Right kidney (tissue), 9 donors: ENCODE measurements around the gene NUDT15.
A peak's percentile ranks its signal among the peaks of the same experiment; 100 is the strongest.

Experiments used
- DNase-seq: peaks from one replicate; pipeline ENCODE4 v3.0.0-alpha.2; 2016
- long read RNA-seq, 8 donors: transcript quantifications; one replicate each; lab custom pipeline, GENCODE V29; 2026

Gene NUDT15
- long read RNA-seq, donor 1, transcript NUDT15-201 (3 exons, 2,098 nt), result major isoform, 17 of 24 reads
- long read RNA-seq, donor 1, partial matches to known transcripts, result 7 of 24 reads
- long read RNA-seq, donor 1, other reads (novel, unspliced or antisense), result 0 of 24 reads
- long read RNA-seq, donor 2, transcript NUDT15-201 (3 exons, 2,098 nt), result major isoform, 6 of 19 reads
- long read RNA-seq, donor 2, partial matches to known transcripts, result 13 of 19 reads
- long read RNA-seq, donor 2, other reads (novel, unspliced or antisense), result 0 of 19 reads
- long read RNA-seq, donor 3, transcript NUDT15-201 (3 exons, 2,098 nt), result major isoform, 8 of 8 reads
- long read RNA-seq, donor 3, partial matches to known transcripts, result 0 of 8 reads
- long read RNA-seq, donor 3, other reads (novel, unspliced or antisense), result 0 of 8 reads
- long read RNA-seq, donor 4, transcript NUDT15-201 (3 exons, 2,098 nt), result major isoform, 7 of 12 reads
- long read RNA-seq, donor 4, partial matches to known transcripts, result 5 of 12 reads
- long read RNA-seq, donor 4, other reads (novel, unspliced or antisense), result 0 of 12 reads
- long read RNA-seq, donor 5, transcript NUDT15-201 (3 exons, 2,098 nt), result major isoform, 16 of 16 reads
- long read RNA-seq, donor 5, partial matches to known transcripts, result 0 of 16 reads
- long read RNA-seq, donor 5, other reads (novel, unspliced or antisense), result 0 of 16 reads
- long read RNA-seq, donor 6, transcript NUDT15-201 (3 exons, 2,098 nt), result major isoform, 13 of 19 reads
- long read RNA-seq, donor 6, partial matches to known transcripts, result 6 of 19 reads
- long read RNA-seq, donor 6, other reads (novel, unspliced or antisense), result 0 of 19 reads
- long read RNA-seq, donor 7, transcript NUDT15-201 (3 exons, 2,098 nt), result major isoform, 23 of 33 reads
- long read RNA-seq, donor 7, partial matches to known transcripts, result 10 of 33 reads
- long read RNA-seq, donor 7, other reads (novel, unspliced or antisense), result 0 of 33 reads
- long read RNA-seq, donor 8, transcript NUDT15-201 (3 exons, 2,098 nt), result major isoform, 13 of 13 reads
- long read RNA-seq, donor 8, partial matches to known transcripts, result 0 of 13 reads
- long read RNA-seq, donor 8, other reads (novel, unspliced or antisense), result 0 of 13 reads

DNA sequence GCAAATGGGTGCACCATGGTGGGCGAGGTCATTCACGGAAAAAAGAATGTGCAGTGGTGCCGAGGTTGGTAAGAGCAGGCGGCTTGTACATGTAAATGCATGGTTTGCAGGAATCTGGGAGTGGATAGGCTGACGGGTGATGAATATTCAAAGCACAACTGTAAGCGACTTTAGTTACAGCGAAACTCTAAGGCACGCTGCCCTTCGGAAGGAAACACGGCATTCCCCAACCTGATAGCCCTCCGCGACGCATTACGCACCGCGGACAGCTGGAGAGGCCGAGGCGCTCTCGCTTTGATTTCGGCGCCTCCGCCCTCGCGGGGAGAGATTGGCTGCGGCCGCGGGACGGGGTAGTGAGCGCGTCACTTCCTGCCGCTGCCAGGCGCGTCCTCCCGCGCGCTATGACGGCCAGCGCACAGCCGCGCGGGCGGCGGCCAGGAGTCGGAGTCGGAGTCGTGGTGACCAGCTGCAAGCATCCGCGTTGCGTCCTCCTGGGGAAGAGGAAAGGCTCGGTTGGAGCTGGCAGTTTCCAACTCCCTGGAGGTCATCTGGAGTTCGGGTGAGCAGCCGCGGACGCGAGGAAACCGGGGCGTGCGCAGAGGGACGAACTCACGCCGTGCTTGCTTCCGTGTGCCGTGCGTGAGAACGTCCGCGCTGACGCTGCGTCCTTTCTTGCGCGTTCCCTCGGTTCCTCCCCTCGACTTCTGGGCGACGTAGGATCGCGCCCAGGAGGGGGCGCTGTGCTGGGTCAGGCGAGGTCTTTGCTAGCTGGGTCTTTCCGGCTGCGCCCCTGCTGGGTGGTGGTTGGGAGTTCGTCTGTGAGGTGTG lies at the start of gene NUDT15:
NUDT15 (plus strand) TSS at position 381 of the 828 bp plus-strand sequence; CDS start at position 402, 21 bp downstream.
- DNase-seq, result peak; percentile 100

DNA sequence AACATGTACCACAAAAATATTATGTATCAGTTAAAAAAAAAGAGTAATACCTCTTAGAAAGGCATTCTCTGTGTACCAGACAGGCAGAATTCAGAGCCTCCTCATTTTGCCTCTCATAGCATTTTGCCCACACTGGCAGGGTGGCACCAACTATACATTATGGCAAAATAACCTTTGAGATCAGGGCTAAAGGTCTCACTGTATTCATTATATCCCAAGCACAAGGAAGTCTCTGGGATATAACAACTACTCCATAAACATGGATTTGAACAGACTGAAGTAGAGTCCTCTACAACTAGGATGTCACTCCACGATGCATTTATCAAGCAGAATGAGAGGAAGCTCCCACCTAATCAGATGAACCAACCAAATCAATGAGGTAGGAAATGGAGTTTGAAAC lies 47.1 kb upstream of the NUDT15 start:
- no peak for DNase-seq

DNA sequence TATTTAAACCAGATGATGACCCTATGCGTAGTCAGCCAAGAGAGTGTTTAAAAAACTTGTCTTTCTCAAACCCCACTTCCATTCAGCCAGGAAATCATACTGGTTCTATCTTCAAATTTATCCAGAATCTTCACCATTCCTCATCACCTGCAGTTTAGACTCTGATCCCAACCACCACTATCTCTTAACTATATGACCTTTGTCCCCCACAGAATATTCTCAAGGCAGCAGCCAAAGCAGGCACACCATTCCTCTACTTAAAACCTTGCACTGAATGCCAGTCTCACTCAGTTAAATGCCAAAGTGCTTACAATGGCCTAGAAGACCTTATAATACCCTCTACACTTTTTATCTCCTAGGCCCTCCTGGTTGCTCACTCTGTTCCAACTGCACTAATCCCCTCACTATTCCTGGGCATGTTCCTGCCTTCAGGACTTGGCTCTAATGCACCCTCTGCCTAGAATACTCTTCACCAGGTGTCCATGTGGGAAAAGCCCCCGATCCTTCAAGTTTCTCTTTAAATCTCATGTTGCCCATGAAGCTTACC lies 46.5 kb upstream of the NUDT15 start:
- DNase-seq, result no peak

DNA sequence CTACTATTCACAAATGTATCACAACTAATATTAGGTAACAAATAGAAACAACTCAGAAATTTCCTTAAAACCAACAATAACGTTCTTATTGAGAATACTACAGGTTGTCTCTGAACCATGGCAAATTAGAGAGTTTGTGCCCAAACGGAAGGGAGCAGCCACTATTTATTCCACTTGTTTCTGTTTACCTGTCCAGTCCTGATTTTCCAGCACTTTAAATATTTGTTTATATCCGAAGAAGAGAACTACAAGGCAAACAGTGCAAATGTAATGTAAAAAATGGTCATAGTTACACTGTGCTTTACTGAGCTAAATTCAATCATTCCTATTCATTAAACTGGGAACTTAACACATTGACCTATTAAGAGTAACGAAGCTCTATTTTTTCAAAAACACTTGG lies 45.7 kb upstream of the NUDT15 start:
- no peak for DNase-seq

DNA sequence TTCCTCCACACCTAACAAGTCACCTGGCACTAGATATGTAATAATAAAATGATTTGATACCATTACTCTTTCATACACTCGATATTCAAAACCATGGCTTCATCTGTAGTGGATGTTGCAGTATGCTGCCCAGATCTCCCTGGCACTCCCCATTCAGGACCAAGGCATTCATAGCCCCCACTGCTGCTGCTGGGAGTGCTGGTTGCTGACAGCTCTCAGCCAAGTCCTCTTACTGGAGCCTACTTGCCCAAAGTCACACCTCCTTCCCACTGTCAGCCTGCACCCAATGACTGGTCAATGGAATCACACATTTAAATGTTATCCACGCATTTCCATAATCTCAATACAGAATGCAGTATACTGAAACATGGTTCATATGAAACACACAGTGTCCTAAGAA lies 40.1 kb upstream of the NUDT15 start:
- DNase-seq, result no peak

DNA sequence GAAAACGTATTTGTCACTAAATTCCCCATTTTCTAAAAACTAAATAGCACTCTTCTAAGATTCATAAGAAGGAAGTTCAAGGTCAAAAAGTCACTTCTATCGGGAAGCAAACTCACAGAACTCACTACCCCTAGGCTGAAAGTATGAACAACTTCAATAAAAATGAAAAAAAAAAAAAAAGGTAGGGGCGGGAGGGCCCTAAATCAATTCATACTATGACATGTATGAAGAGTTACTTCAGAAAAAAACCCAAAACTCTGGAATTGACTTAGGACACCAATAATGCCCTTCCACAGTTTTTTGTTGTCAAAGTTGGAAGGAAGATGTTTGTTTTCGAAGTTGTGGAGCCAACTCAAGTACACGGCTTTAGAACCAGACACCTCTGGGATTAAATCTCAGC lies 37.6 kb upstream of the NUDT15 start:
- no peak for DNase-seq

DNA sequence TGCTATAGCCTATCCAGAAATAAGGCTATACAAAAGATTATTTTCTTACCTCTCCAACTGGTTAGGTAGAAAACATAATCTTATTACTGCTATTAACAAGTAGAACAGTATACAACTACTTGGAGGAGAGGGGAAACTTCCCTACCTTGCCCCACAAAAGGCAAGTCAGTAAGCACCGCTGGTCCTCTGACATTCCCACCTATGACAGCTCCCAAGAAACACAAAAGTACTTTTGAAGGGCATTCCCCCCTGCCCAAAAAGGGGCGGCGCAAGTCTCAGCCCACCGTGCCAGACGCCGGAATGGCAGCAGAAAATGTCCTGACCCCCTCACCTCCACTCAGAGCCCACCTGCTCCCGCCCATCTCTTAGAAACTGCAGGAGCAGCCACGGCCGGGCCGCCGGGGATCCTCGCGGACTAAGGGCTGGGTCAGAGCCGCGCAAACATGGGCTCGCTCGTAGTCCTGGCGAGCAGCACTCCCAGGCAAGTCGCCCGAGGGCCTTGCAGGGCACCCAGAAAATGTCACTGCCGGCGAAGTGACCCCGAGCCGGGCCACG lies 36.9 kb upstream of the NUDT15 start:
- peak; percentile 84 for DNase-seq

DNA sequence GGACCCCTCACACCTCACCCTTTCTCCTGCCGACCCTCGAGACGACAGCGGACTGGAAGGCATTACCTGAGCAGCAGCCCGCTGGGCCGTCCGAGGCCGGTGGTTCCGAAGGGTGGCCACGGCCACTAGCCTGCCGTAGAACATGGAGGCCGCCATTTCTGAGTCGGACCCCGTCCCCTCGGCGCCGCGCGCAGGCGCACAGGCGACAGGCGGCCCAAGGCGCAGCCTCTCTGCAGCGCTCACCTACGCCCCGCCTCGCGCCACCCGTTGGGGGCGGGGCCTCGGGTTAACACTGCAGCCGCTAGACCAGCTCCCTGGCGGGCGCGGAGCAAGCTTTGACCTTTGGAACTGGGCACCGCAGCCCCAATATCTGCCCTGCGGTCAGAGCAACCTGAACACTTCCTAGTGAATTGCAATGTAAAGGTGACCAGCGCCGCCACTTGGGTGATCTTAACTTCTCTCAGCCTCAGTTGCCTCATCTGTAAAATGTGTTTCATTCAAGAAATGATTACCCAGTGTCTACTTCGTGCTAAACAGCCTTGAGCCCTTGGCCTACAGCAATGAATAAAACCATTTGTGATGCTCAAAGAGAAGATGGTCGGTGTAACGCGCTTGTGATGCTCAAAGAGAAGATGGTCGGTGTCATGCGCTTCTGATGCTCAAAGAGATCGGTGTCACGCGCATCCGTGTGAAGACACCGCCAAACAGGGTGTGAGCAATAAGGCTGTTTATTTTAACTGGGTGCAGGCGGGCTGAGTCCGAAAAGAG lies 36.2 kb upstream of the NUDT15 start, which contains the start of gene SUCLA2:
SUCLA2 (minus strand) TSS at position 160 of the 768 bp plus-strand sequence; CDS start at position 156, 4 bp downstream.
- peak; percentile 84 for DNase-seq

DNA sequence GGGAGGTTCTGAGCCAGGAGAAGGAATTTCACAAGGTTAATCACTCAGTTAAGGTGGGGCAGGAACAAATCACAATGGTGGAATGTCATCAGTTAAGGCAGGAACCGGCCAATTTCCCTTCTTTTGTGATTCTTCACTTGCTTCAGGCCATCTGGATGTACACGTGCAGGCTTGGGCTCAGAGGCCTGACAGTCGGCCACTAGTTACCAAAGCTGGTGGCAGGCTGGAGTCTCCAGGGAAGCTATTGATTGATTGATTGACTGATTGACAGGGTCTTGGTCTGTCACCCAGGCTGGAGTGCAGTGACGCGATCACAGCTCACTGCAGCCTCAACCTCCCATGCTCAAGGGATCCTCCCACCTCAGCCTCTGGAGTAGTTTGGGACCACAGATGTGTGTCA lies 35.5 kb upstream of the NUDT15 start:
- peak; percentile 3 for DNase-seq

DNA sequence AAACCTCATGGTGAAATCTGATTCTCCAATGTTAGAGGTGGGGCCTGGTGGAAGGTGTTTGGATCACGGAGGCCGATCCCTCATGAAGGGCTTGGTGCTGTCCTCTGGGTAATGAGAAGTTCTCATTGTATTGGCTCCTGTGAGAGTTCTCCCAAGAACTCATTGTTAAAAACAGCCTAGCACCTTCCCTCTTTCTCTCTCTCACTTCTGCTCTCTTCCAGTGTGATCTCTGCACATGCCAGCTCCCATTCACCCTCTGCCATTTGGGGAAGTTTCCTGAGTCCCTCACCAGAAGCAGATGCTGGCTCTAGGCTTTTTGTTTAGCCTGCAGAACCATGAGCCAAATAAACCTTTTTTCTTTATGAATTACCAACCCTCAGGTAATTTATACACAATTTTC lies 33.3 kb upstream of the NUDT15 start:
- no peak for DNase-seq

DNA sequence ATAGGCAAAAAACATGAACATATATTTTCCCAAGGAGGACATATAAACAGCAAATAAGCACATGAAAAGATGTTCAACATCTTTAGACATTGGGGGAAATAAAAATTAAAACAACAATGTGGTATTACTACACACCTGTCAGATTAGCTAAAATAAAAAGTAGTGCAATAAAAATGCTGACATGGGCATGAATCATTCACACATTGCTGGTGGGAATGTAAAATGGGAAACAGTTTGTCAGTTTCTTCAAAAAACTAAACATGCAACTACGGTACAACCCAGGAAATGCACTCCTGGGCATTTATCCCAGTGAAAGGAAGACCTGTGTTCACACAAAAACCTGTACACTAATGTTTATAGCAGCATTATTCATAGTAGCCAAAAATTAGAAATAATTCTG lies 31.1 kb upstream of the NUDT15 start:
- DNase-seq, result no peak

DNA sequence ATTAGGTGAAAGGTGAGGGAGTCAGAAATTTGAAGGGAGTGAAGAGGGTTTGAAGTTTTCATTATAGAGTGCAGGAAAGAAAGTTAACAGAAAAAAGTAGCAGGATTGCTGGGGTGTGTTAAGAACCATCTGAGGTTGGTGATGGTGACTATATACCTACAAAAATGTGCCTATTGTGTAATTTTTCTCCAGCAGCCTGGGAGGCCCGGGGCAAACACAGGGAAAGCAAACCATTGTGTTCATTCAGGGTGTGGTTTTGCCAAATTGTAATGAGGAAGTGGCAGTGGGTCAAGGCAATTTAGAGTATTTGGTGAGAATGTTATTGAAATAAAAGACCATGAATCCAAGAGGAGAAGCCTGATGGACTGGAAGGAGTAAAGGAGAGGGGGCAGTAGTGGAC lies 28.2 kb upstream of the NUDT15 start:
- DNase-seq, result no peak

DNA sequence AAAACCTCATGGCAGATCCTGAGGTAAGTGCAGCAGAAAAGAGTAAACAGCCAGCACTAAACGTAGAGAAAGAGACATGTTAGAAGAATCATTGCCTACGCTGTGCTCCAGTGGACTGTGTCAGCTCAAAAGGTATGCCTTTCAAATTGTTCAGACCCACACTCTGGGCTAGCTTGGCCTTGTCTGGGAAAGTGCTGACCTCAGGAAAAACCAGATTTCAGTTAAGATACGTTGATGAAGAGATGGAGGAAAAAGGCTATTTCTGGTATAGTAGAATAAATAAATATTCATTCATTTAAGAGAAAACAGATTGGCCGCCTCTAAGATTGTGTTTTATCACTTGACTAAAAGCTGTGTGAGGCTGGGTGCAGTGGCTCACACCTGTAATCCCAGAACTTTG lies 26.8 kb upstream of the NUDT15 start:
- no peak for DNase-seq

DNA sequence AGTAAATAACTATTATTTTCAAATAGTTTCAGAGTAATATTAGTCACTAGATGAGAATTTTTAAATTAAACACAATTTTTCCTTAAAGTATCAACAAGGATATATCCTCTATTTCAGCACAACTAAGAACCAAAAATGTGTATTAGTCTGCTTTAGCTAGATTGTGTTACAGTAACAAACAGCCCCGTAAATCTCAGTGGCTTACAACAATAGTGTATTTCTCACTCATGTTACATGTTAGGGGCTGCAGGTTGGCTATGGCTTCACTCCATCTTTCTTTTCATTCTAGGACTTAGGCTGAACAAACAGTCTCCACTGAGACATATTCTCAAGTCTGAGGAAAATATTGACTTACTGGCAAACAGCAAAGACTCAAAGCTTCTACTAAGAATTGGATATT lies 24.9 kb upstream of the NUDT15 start:
- DNase-seq, result no peak

DNA sequence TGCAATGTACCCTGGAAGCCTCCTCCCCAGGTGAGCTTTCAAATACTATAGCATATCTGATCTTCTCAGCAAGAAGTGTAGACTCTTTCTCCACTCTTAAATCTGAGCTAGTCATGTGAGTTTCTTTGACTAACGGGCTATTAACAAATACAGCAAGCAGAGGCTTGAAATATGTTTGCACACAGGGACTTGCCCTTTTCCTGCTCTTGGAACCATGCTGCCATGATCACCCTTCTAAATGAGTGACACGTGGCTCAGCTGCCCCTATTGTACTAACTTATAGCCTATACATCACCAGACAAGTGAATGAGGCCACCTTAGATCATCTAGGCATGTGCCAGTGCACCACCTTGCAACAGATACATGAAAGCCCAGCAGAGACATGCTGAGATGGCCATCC lies 23.2 kb upstream of the NUDT15 start:
- DNase-seq, result no peak

DNA sequence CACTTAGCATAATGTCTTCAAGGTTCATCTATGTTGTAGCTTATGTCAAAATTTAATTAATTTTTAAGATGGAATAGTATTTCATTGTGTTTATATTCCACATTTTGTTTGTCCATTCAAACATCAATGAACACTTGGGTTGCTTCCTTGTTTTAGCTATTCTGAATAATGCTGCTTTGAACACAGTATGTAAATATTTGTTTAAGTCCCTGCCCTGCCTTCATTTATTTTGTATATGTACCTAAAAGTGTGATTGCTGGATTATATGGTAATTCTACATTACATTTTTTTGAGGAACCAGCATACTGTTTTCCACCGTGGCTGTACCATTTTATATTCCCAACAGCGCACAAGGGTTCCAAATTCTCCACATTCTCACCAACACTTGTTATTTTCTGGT lies 18.9 kb upstream of the NUDT15 start:
- DNase-seq, result no peak

DNA sequence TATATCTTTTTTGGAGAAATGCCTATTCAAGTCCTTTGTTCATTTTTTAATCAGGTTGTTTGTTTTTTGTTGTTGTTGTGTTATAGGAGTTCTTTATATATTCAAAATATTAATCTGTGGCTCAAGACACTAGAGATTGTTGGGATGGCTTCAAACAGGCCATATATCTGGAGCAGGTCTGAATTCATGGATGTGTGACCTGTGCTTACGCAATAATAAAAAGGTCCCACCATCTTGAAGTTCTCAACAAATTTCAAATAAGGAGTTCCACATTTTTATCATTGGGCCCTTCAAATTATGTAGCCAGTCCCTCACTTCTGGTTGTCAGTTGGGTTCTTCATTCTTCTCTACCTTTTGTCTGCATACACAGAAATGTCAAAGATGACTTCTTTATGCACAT lies 17.7 kb upstream of the NUDT15 start:
- no peak for DNase-seq

DNA sequence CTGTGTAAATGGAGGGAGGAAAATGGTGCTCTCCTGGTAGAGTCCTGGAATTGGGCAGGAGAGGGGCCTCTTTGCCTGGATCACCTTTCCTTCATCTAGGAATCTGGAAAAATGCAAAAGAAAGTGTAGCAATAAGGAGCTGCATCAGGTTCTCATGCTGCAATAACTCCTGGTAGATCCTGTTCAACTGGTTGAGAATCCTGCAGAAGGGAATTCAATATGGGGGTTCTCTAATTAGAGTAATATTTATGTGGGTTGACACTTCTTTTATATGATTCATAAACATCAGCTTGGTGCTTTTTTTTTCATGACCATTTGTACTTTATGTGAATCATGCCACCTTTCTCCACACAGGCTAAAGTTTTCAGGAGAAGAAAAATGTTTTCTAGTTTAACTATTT lies 9.5 kb upstream of the NUDT15 start:
- DNase-seq, result no peak

DNA sequence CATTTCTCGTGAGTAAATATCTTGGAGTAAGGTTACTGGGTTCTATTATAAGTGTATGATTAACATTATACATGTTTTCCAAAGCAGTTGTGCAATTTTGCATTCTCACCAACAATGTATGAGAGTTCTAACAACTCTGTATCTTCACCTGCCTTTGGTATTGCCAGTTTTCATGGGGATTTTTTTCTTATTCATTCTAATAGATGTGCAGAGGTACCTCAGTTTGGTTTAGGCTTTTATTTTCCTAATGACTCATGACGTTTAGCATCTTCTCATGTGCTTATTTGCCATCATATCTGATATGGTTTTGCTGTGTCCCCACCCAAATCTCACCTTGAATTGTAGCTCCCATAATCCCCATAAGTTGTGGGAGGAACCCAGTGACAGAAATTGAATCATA lies 7.7 kb upstream of the NUDT15 start:
- no peak for DNase-seq

DNA sequence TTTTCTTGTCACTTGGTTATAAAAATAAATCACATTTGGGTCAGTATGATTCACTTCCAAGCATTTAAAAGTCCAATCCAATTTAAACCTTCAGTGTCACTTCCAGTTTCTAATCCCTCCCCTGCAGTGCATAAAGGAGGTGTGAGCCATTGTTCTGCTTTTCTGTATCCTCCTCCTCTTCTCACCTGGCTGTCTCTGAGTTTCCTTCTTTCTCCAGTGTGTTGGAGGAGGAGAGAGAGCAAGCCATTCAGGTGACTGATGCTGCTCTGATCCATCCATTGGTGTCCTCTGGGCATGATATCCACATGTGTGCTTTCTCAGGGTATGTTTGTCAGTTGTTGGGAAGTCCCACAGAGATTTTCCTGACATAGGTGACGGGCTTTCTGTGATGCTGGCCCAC lies 1.2 kb downstream of the NUDT15 start:
- DNase-seq, result peak; percentile 11

DNA sequence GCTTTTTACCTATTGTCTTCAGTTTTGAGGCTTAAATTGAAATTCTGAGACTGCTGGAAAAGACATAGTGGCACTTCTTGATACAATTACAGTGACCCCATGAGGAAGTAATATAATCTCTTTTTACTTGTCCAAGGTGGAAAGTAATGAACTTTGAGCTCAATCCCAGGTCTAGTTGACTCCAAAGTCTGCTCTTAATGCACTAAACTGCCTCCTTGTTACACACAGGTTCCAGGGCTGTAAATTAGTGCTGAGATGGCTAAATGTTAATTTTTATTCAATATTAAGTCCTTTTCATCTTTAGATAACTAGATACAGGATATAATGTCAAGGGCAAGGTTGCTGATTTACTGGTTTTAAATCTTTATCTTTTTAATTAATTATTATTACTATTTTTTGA lies 2.5 kb downstream of the NUDT15 start:
- no peak for DNase-seq
